ENCODE data around the gene NDUFAF2.

The NDUFAF2 gene

GRCh38 chr5:61198606-61199005, 253.6 kb downstream of the NDUFAF2 start:
- Mint-ChIP-seq H3K27me3 (ENCODE audit: low read depth, poor library complexity) (peaks cover 5% of the 10 kb centered on the region), H3K4me3 (no peak overlapping the region), H3K36me3 (ENCODE audit: low read depth) (peaks cover 18% of the 10 kb centered on the region), H3K27ac (no peak overlapping the region), H3K9me3 (peaks cover 44% of the 10 kb centered on the region), H3K4me1 (no peaks in the 10 kb centered on the region)
- TF ChIP-seq, protein P1, sequence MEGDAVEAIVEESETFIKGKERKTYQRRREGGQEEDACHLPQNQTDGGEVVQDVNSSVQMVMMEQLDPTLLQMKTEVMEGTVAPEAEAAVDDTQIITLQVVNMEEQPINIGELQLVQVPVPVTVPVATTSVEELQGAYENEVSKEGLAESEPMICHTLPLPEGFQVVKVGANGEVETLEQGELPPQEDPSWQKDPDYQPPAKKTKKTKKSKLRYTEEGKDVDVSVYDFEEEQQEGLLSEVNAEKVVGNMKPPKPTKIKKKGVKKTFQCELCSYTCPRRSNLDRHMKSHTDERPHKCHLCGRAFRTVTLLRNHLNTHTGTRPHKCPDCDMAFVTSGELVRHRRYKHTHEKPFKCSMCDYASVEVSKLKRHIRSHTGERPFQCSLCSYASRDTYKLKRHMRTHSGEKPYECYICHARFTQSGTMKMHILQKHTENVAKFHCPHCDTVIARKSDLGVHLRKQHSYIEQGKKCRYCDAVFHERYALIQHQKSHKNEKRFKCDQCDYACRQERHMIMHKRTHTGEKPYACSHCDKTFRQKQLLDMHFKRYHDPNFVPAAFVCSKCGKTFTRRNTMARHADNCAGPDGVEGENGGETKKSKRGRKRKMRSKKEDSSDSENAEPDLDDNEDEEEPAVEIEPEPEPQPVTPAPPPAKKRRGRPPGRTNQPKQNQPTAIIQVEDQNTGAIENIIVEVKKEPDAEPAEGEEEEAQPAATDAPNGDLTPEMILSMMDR (IDR thresholded peaks at IDR 0.05), result no peak
- no peak for DNase-seq

GRCh38 chr5:61200582-61201155, 255.7 kb downstream of the NDUFAF2 start:
- Mint-ChIP-seq H3K4me3 (no peak overlapping the region), H3K4me1 (no peaks in the 10 kb centered on the region), H3K9me3 (peaks cover 55% of the 10 kb centered on the region), H3K36me3 (ENCODE audit: low read depth) (peaks cover 22% of the 10 kb centered on the region), H3K27ac (no peak overlapping the region), H3K27me3 (ENCODE audit: low read depth, poor library complexity) (peaks cover 6% of the 10 kb centered on the region)
- DNase-seq, result no peak
- TF ChIP-seq, protein P1 (IDR thresholded peaks at IDR 0.05), result no peak

- Mint-ChIP-seq H3K4me3 (no peak overlapping the region), H3K4me1 (no peaks in the 10 kb centered on the region), H3K9me3 (peaks cover 54% of the 10 kb centered on the region), H3K27ac (no peak overlapping the region), H3K36me3 (ENCODE audit: low read depth) (peaks cover 22% of the 10 kb centered on the region), H3K27me3 (ENCODE audit: low read depth, poor library complexity) (peaks cover 6% of the 10 kb centered on the region)
- DNase-seq, result no peak
- TF ChIP-seq, protein P1 (IDR thresholded peaks at IDR 0.05), result no peak
Measured at GRCh38 chr5:61202213-61202612, 257.2 kb downstream of the NDUFAF2 start.
